ENCODE measurements around the gene S100A6.
"Not testable (repeated sequence)": the region's sequence is repeated elsewhere in the genome, so short reads cannot be mapped to it uniquely, and the experiment has no call there.

S100A6 gene

GRCh38 chr1:153565529-153566374, 30.0 kb upstream of the S100A6 start, which contains the start of gene S100A2:
S100A2 (minus strand) TSS chr1:153565844; CDS start chr1:153563877, 1,967 bp downstream.
- peak in 5 of 51 donors; percentile 6 to 24 (median 13) for DNase-seq

DNA sequence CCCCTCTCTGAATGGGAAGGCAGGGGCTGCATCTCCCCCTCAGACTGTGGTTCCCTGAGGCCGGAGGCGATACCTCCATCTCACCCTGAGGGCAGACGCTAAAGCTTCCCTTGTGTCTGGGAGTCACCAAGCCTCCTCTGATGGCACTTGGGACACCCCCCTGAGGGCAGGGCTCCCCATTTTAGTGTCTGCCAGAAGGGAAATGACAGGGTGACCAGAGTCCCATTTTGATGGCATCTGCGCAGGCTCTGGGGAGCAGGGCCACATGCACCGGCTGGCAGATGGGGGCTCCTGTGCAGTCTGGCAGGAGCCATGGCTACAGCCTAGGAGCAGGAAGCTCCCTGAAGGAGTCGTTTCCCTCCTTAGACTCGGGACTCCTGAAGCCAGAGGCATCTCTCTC, 28.2 kb upstream of the S100A6 start:
- no peak for DNase-seq

- DNase-seq = no peak
Observed at GRCh38 chr1:153563483-153563901, 27.7 kb upstream of the S100A6 start.

- not testable (repeated sequence) for DNase-seq
Observed at GRCh38 chr1:153562021-153562420, 26.2 kb upstream of the S100A6 start.

GRCh38 chr1:153561466-153561985, 25.7 kb upstream of the S100A6 start:
- no peak for DNase-seq

- no peak for DNase-seq
Observed at GRCh38 chr1:153560771-153561465, 25.1 kb upstream of the S100A6 start.

DNA sequence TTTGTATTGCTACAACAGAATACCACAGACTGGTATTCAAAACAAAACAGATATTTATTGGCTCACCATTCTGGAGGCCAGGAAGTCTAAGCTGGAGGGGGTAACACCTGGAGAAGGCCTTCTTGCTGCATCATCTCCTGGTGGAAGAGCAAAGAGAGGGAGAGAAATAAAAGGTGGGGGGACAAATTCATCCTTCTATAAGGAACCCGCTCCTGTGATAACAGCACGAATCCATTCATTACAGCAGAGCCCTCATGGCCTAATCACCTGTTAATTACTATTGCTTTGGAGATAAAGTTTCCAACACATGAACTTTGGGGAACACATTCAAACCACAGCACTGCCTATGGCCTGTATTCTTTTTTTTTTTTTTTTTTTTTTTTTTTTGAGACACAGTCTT, 24.4 kb upstream of the S100A6 start:
- DNase-seq = no peak

- DNase-seq = no peak
Observed at GRCh38 chr1:153557877-153558276, 22.1 kb upstream of the S100A6 start.

- DNase-seq = no peak
Observed at GRCh38 chr1:153556348-153556747, 20.6 kb upstream of the S100A6 start.

GRCh38 chr1:153553830-153554541, 18.2 kb upstream of the S100A6 start:
- peak in 1 of 51 donors; percentile 12 for DNase-seq

GRCh38 chr1:153553096-153553495, 17.3 kb upstream of the S100A6 start:
- DNase-seq = no peak

DNA sequence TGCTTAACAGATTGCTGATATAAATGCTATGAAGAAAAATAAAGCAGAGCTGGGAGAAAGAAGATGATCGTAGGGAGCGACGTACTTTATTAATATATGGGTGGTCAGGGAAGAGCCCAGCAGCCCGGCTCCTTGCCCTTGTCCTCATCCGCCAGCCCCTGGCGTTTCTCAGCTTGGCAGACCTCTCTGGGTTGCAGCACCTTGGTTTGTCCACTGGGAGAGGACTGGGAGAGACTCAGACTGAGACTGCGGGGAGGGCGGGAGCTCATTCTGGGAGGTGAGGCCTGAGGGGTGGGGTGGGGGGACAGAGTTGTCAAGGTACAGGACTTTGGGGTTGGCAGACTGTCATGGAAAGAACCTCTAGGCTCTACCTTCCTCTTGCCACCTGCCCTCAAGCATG, 16.5 kb upstream of the S100A6 start:
- no peak for DNase-seq

- no peak for DNase-seq
Observed at GRCh38 chr1:153550827-153551500, 15.2 kb upstream of the S100A6 start.

DNA sequence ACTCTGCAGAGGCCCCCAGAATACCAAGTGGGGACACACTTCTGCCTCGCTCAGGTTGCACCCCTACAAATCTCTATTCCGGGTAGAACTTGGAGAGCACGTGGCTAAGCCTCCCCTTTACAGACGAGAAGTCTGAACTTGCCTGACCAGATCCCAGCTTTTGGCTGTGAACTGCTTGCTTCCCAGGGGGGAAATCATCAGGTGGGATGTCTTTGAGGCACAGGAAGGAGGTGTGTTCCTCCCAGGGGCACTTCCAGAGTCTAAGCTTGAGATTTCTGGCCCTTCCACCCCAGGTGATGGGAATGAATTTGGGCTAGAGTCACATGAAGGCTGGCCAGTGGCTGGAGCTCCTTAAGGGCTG, 14.6 kb upstream of the S100A6 start:
- DNase-seq = no peak

GRCh38 chr1:153549741-153550397, 14.1 kb upstream of the S100A6 start:
- DNase-seq = no peak

DNA sequence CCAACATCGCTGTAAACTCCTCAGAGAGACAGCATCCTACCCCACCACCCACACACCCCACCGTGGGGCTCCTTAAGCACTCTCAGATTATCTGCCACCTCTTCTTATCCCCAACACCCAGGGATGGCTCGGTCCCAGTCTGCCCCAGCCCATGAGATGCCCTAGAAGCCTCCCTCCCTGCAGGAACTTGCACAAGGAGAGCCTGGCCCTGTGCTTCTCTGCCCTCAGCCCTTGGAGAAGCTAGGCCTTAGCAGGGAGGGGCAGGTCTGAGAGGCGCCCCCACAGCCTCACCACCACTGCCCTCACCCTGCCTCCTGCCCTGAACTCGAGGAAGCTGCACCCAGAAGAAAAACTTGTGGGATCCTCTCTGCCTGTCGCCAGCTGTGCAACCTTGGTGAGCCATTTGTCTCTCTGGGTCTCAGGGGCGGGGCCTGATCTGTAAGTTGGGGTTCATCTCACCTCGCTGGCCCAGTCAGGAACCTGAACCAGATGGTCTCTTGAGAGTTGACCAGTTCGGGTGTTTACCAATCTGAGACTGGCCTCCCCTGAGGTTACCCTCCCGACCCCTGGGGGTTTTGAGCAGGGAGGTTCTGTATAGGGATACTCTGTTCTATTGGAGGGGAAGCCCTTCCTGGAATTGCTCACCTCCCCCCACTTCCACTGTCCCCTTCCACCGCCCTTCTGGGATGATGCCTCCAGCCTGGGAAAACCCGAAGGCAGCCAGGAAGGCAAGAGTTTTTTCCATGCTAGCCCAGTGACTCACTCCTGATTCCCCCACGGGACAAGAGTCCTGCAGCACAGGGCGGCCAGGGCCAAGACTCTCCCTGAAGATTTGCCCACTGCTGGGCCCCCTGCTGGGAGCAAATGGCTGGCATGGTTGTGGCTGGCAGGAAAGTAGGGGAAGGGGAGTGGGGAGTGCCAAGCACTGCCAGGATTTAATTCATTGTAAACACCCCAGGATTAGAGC, 13.2 kb upstream of the S100A6 start, which contains the start of gene S100A3:
S100A3 (minus strand) TSS at position 537 of the 967 bp plus-strand sequence. CDS start 773 bp downstream, outside the sequence.
- peak in 11 of 51 donors; percentile 9 to 59 (median 21) for DNase-seq

GRCh38 chr1:153547560-153548551, 12.1 kb upstream of the S100A6 start:
- DNase-seq = no peak
